ENCODE data around the gene LARP4B.

GRCh38 chr10:943334-944033 is 12.0 kb upstream of the LARP4B start:
- TF ChIP-seq POLR2A (IDR thresholded peaks at IDR 0.05) (no peak), CTCF (IDR thresholded peaks at IDR 0.05) (no peak), POLR2AphosphoS5 (IDR thresholded peaks at IDR 0.05) (no peak)

Measured in stomach (tissue), 4 donors.